ENCODE results near the gene TMEM97. TPM values are rescaled to one million over a fixed set of nuclear protein-coding genes. Genes with fewer than 3 reads are reported as not detected.

TMEM97 gene
- total RNA-seq, 2 donors from 2014 or later, result 3.2 to 3.4 TPM

GRCh38 chr17:28274591-28275265 is 44.3 kb upstream of the TMEM97 start:
- Histone ChIP-seq H3K4me3 (no peak overlapping the region), H3K27ac (no peak overlapping the region), H3K9me3 (no peaks in the 10 kb centered on the region), H3K36me3 (no peaks in the 10 kb centered on the region), H3K4me1 (no peaks in the 10 kb centered on the region), H3K27me3 (no peaks in the 10 kb centered on the region)
- no peak for DNase-seq (ENCODE audit: low spot score)
- no peak for TF ChIP-seq CTCF (IDR thresholded peaks at IDR 0.05)

- H3K4me3 ChIP-seq, result no peak overlapping the region
- H3K27ac ChIP-seq, result no peak overlapping the region
- no peaks in the 10 kb centered on the region for H3K9me3 ChIP-seq
- no peak for TF ChIP-seq CTCF (IDR thresholded peaks at IDR 0.05)
- no peaks in the 10 kb centered on the region for H3K4me1 ChIP-seq
- H3K27me3 ChIP-seq, result no peaks in the 10 kb centered on the region
- DNase-seq (ENCODE audit: low spot score), result no peak
- no peaks in the 10 kb centered on the region for H3K36me3 ChIP-seq
Observed at GRCh38 chr17:28276011-28276410, 43.0 kb upstream of the TMEM97 start.

GRCh38 chr17:28279411-28279810 is 39.6 kb upstream of the TMEM97 start:
- no peak for TF ChIP-seq CTCF (IDR thresholded peaks at IDR 0.05)
- H3K27ac ChIP-seq, result no peak overlapping the region
- no peaks in the 10 kb centered on the region for H3K36me3 ChIP-seq
- no peaks in the 10 kb centered on the region for H3K27me3 ChIP-seq
- no peaks in the 10 kb centered on the region for H3K4me1 ChIP-seq
- DNase-seq (ENCODE audit: low spot score), result no peak
- H3K9me3 ChIP-seq, result no peaks in the 10 kb centered on the region
- no peak overlapping the region for H3K4me3 ChIP-seq

GRCh38 chr17:28280826-28281225 is 38.2 kb upstream of the TMEM97 start:
- TF ChIP-seq CTCF (IDR thresholded peaks at IDR 0.05), result no peak
- no peaks in the 10 kb centered on the region for H3K27me3 ChIP-seq
- H3K36me3 ChIP-seq, result no peaks in the 10 kb centered on the region
- H3K9me3 ChIP-seq, result no peaks in the 10 kb centered on the region
- no peak overlapping the region for H3K27ac ChIP-seq
- no peak overlapping the region for H3K4me3 ChIP-seq
- DNase-seq (ENCODE audit: low spot score), result no peak
- H3K4me1 ChIP-seq, result no peaks in the 10 kb centered on the region

GRCh38 chr17:28282596-28282995 is 36.4 kb upstream of the TMEM97 start:
- no peaks in the 10 kb centered on the region for H3K36me3 ChIP-seq
- no peaks in the 10 kb centered on the region for H3K27me3 ChIP-seq
- H3K4me3 ChIP-seq, result no peak overlapping the region
- H3K27ac ChIP-seq, result no peak overlapping the region
- no peaks in the 10 kb centered on the region for H3K4me1 ChIP-seq
- no peak for DNase-seq (ENCODE audit: low spot score)
- no peaks in the 10 kb centered on the region for H3K9me3 ChIP-seq
- no peak for TF ChIP-seq CTCF (IDR thresholded peaks at IDR 0.05)

GRCh38 chr17:28285965-28286364 is 33.0 kb upstream of the TMEM97 start:
- no peaks in the 10 kb centered on the region for H3K4me1 ChIP-seq
- no peak for DNase-seq (ENCODE audit: low spot score)
- no peak overlapping the region for H3K4me3 ChIP-seq
- no peaks in the 10 kb centered on the region for H3K36me3 ChIP-seq
- no peaks in the 10 kb centered on the region for H3K27me3 ChIP-seq
- no peaks in the 10 kb centered on the region for H3K9me3 ChIP-seq
- H3K27ac ChIP-seq, result no peak overlapping the region
- TF ChIP-seq CTCF (IDR thresholded peaks at IDR 0.05), result no peak

All from right atrium auricular region (tissue), 2 donors.